ENCODE data around the gene DDX54.

DNA sequence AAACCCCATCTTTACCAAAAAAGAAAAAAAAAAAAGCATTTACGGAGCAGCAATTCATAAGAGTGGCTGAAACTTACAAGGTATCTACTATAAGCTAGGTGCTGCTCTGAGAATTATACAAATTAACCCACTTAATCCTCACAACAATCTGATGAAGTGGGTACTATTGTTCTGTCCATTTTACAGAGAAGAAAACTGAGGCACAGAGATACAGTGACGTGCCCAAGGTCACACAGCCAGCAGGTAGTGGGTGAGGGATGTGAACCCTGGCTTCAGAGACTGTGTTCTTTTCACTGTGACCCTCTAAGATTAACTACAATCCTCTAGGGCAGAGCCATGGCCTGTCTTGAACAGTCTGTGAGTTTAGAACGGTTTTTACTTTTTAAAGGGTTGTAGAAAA lies 3.3 kb downstream of the DDX54 start:
- TF ChIP-seq, protein P1, sequence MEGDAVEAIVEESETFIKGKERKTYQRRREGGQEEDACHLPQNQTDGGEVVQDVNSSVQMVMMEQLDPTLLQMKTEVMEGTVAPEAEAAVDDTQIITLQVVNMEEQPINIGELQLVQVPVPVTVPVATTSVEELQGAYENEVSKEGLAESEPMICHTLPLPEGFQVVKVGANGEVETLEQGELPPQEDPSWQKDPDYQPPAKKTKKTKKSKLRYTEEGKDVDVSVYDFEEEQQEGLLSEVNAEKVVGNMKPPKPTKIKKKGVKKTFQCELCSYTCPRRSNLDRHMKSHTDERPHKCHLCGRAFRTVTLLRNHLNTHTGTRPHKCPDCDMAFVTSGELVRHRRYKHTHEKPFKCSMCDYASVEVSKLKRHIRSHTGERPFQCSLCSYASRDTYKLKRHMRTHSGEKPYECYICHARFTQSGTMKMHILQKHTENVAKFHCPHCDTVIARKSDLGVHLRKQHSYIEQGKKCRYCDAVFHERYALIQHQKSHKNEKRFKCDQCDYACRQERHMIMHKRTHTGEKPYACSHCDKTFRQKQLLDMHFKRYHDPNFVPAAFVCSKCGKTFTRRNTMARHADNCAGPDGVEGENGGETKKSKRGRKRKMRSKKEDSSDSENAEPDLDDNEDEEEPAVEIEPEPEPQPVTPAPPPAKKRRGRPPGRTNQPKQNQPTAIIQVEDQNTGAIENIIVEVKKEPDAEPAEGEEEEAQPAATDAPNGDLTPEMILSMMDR (IDR thresholded peaks at IDR 0.05; ENCODE audit: insufficient read depth, low read length), result no peak
- TF ChIP-seq POLR2AphosphoS5 (IDR thresholded peaks at IDR 0.05; ENCODE audit: low read depth) (no peak), SPI1 (IDR thresholded peaks at IDR 0.05; ENCODE audit: borderline replicate concordance, low read depth) (no peak), REST (IDR thresholded peaks at IDR 0.05; ENCODE audit: insufficient replicate concordance, low read depth) (no peak)

All from HL-60 (cell line).